Pancreas (tissue), 10 donors: ENCODE data around the gene NRP2. TPM values are rescaled to one million over a fixed set of nuclear protein-coding genes. Genes with fewer than 3 reads are reported as not detected.

Experiments used
- ATAC-seq, 4 donors: fragments of 200-7000 bp; cut with Tn5 transposase; one replicate each; pipeline versions ENCODE4 v1.8.0 to v1.9.1; 2020; ENCODE audit warnings: mild to moderate bottlenecking in 4 of 4, moderate library complexity in 4 of 4
- DNase-seq, 6 donors: peaks; one replicate each; pipeline ENCODE4 v3.0.0-alpha.2; 2020
- FAIRE-seq: peaks from 2 replicates; lab custom pipeline; 2012; peaks lifted over from hg19 to GRCh38; lab: Jason Lieb, UNC
- H3K27ac ChIP-seq, 4 donors: fragments of 200-600 bp; sonication (generic); 1 replicate in 3 of 4; 2 replicates in 1 of 4; pipeline versions ENCODE4 v1.5.0 to v1.8.0; 2020
- H3K27me3 ChIP-seq, 4 donors: fragments of 200-600 bp; one replicate each; pipeline ENCODE4 v1.8.0; 2021
- H3K36me3 ChIP-seq, 3 donors: fragments of 200-600 bp; sonication (generic) in 1 of 3; one replicate each; pipeline versions ENCODE4 v1.5.0 to v1.8.0; 2020 to 2021
- H3K4me1 ChIP-seq, 3 donors: fragments of 200-600 bp; one replicate each; pipeline ENCODE4 v1.8.0; 2021
- H3K4me3 ChIP-seq, 4 donors: fragments of 200-600 bp; sonication (generic) in 2 of 4; one replicate each; pipeline versions ENCODE4 v1.5.0 to v1.8.0; 2020 to 2021
- H3K9me3 ChIP-seq, 4 donors: fragments of 200-600 bp; one replicate each; pipeline ENCODE4 v1.8.0; 2021
- WGBS, 2 donors: extraction: QIAGEN DNeasy Blood & Tissue Kit; methylation state at CpG; one replicate each; pipeline ENCODE4 v1.1.7; 2013; 5-methylcytosine and 5-hydroxymethylcytosine counted together
- intact Hi-C, 3 donors: fragments of 100-400 bp; cut with DNase I; formaldehyde crosslinking; loops; one replicate each; pipeline versions ENCODE4 v1.11.1 to v1.14.2; 2022
- polyA plus RNA-seq, 2 donors: library from polyadenylated mRNA; stranded (reverse); fragments of 200-250 nt; gene quantifications; one replicate each; pipeline ENCODE4 v1.2.3, GENCODE V29; 2013
- total RNA-seq, 6 donors: library from RNA; stranded (reverse); fragmentation: NEBNext Ultra II Directional in 4 of 6; extraction: Animal tissue kit (Norgen Biotek cat#: 25700) in 4 of 6; gene quantifications; one replicate each; pipeline versions ENCODE4 v1.2.1 to v1.2.4, GENCODE V29; 2021 to 2023
- TF ChIP-seq, protein P1 (sequence below), 4 donors: fragments of 200-600 bp; sonication (generic) in 3 of 4; IDR thresholded peaks; one replicate each; pipeline versions ENCODE4 v1.5.0 to v1.8.0; 2021; ENCODE audit warnings: antibody characterized with exemption in 4 of 4
- donor health status: healthy with polysubstance abuse.
- donor health status: DM: no; HTN: no; CAD: no; lungs with moderate emphysema.
- donor health status: DM: no; HTN: no; CAD: no.
- donor health status: control.
- donor health status: control.
- donor health status: Bipolar disorder and iron deficiency.
- donor health status: DM: yes; HTN: yes; CAD: no.
- donor health status: DM: no; HTN: no; CAD: no.
- donor health status: DM: no; HTN: no; CAD: no.
- donor health status: DM: yes; HTN: yes; CAD: no.

Gene NRP2
- total and polyA plus RNA-seq, 8 donors, result 0.65 to 11.0 (median 1.6) TPM

DNA sequence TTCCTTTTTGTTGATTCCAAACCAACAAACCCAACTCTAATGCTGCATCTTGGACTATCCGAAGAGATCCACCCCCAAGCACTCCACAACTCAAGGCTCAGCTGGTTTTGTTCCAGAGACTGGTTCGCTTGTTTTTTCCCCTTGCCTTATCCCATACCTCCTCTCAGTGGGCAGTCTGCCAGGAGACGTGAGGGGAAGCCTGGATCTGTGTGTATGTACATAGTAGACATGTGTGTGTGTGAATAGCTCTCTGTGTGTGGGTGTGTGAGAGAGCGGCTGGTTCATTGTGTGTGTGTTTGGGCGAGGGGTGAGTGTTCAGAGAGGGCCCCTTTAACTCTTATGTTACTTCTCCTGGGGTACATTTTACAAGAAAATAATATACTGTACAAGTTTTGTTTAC, 94.4 kb downstream of the NRP2 start:
- 56 to 65% methylated on average over 5 of the region's 5 CpGs for WGBS, 2 donors
- Histone ChIP-seq H3K27ac (no peak overlapping the region), H3K36me3 (no peaks in the 10 kb centered on the region), H3K4me3 (no peak overlapping the region), H3K4me1 (no peaks in the 10 kb centered on the region), H3K27me3 (no peaks in the 10 kb centered on the region), H3K9me3 (no peaks in the 10 kb centered on the region)
- FAIRE-seq (no peak), DNase-seq (peak in 1 of 6 donors; percentile 43), ATAC-seq (no peak)
- intact Hi-C loops, result loop anchor here (5.0 to 10.0 kb wide), 5 partner anchors 36 to 168 kb away; no protein-coding TSS in a partner anchor
- TF ChIP-seq, protein P1, sequence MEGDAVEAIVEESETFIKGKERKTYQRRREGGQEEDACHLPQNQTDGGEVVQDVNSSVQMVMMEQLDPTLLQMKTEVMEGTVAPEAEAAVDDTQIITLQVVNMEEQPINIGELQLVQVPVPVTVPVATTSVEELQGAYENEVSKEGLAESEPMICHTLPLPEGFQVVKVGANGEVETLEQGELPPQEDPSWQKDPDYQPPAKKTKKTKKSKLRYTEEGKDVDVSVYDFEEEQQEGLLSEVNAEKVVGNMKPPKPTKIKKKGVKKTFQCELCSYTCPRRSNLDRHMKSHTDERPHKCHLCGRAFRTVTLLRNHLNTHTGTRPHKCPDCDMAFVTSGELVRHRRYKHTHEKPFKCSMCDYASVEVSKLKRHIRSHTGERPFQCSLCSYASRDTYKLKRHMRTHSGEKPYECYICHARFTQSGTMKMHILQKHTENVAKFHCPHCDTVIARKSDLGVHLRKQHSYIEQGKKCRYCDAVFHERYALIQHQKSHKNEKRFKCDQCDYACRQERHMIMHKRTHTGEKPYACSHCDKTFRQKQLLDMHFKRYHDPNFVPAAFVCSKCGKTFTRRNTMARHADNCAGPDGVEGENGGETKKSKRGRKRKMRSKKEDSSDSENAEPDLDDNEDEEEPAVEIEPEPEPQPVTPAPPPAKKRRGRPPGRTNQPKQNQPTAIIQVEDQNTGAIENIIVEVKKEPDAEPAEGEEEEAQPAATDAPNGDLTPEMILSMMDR (IDR thresholded peaks at IDR 0.05), result no peak

GRCh38 chr2:205778356-205778755, 96.1 kb downstream of the NRP2 start:
- TF ChIP-seq, protein P1 (IDR thresholded peaks at IDR 0.05), result no peak
- Histone ChIP-seq H3K9me3 (no peaks in the 10 kb centered on the region), H3K27me3 (no peaks in the 10 kb centered on the region), H3K27ac (no peak overlapping the region), H3K4me3 (no peak overlapping the region), H3K4me1 (no peaks in the 10 kb centered on the region), H3K36me3 (no peaks in the 10 kb centered on the region)
- DNase-seq, result no peak
- WGBS, 2 donors, result 65 to 75% methylated on average over 3 of the region's 3 CpGs
- intact Hi-C loops, result loop anchor here (5.0 to 10.0 kb wide), 5 partner anchors 34 to 166 kb away; no protein-coding TSS in a partner anchor
- no peak for ATAC-seq
- no peak for FAIRE-seq

- intact Hi-C loops, result no loop called here
- H3K27ac ChIP-seq, result no peak overlapping the region
Measured at GRCh38 chr2:205780645-205781044, 98.3 kb downstream of the NRP2 start.

GRCh38 chr2:205781244-205781931, 99.1 kb downstream of the NRP2 start:
- DNase-seq, result no peak
- no peaks in the 10 kb centered on the region for H3K9me3 ChIP-seq
- TF ChIP-seq, protein P1 (IDR thresholded peaks at IDR 0.05), result no peak
- no peak for FAIRE-seq
- intact Hi-C loops, result no loop called here
- 83 to 85% methylated on average over 5 of the region's 5 CpGs for WGBS, 2 donors
- H3K36me3 ChIP-seq, result no peaks in the 10 kb centered on the region
- H3K27ac ChIP-seq, result no peak overlapping the region
- no peaks in the 10 kb centered on the region for H3K4me1 ChIP-seq
- no peak overlapping the region for H3K4me3 ChIP-seq
- no peaks in the 10 kb centered on the region for H3K27me3 ChIP-seq
- no peak for ATAC-seq

More at GRCh38 chr2:205780645-205781044, 98.3 kb downstream of the NRP2 start:
- FAIRE-seq (no peak), ATAC-seq (no peak), DNase-seq (no peak)
- H3K9me3 ChIP-seq, result no peaks in the 10 kb centered on the region
- no peak overlapping the region for H3K4me3 ChIP-seq
- TF ChIP-seq, protein P1 (IDR thresholded peaks at IDR 0.05), result no peak
- no peaks in the 10 kb centered on the region for H3K36me3 ChIP-seq
- 68 to 76% methylated on average over 2 of the region's 2 CpGs for WGBS, 2 donors
- H3K4me1 ChIP-seq, result no peaks in the 10 kb centered on the region
- no peaks in the 10 kb centered on the region for H3K27me3 ChIP-seq

DNA sequence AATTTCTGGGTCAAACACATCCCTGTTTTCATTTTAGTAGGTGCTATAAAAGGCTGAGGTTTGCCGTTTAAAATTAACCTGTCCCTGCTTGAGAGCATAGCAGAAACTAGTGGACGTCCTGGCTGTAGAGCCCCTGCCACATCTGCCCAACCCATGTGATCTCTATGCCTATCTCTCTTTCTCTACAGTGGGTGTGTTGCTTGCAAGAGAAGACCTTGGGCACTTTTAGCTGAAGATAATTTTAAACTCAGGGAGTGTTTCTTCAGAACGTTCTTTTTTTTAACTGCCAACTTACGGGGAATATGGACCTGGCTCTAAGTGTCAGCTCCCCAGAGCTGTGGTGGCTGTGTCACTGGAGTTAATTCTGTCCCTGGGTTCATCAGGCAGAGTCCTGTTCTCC, 100.6 kb downstream of the NRP2 start:
- no peak overlapping the region for H3K27ac ChIP-seq

More for the DNA sequence above, 100.6 kb downstream of the NRP2 start:
- FAIRE-seq, result no peak
- H3K4me3 ChIP-seq, result no peak overlapping the region
- no peak for ATAC-seq
- H3K9me3 ChIP-seq, result no peaks in the 10 kb centered on the region
- H3K36me3 ChIP-seq, result no peaks in the 10 kb centered on the region
- H3K27me3 ChIP-seq, result no peaks in the 10 kb centered on the region
- DNase-seq, result no peak
- H3K4me1 ChIP-seq, result no peaks in the 10 kb centered on the region
- intact Hi-C loops, result no loop called here
- TF ChIP-seq, protein P1 (IDR thresholded peaks at IDR 0.05), result no peak
- WGBS, 2 donors, result 69% methylated on average over 4 of the region's 4 CpGs
